Measurements from ENCODE around the gene TSHR. TPM values are rescaled to one million over a fixed set of nuclear protein-coding genes. Genes with fewer than 3 reads are reported as not detected.

The TSHR gene
- total RNA-seq, 1 experiment from 2014 or later, result not detected

- Histone ChIP-seq H3K27me3 (ENCODE audit: insufficient read depth, low read length) (no peaks in the 10 kb centered on the region), H3K56ac (ENCODE audit: insufficient read length, low read depth, low read length) (no peak overlapping the region), H2BK12ac (ENCODE audit: insufficient read length, low read depth, low read length) (no peak overlapping the region), H2BK20ac (ENCODE audit: low read depth, low read length, poor library complexity, severe bottlenecking) (no peak overlapping the region), H4K20me1 (ENCODE audit: control insufficient read depth, insufficient read depth, insufficient read length) (no peaks in the 10 kb centered on the region), H2BK15ac (ENCODE audit: low read depth, low read length) (no peak overlapping the region), H2BK120ac (ENCODE audit: low read depth, low read length, poor library complexity, severe bottlenecking) (no peak overlapping the region), H3K9ac (ENCODE audit: extremely low read depth, insufficient read length, low read length) (no peak overlapping the region), H3K14ac (ENCODE audit: insufficient read depth, low read length) (no peak overlapping the region), H3K79me1 (ENCODE audit: insufficient read depth, low read depth, low read length, poor library complexity, severe bottlenecking) (no peaks in the 10 kb centered on the region), H4K91ac (ENCODE audit: insufficient read length, low read depth, low read length) (no peak overlapping the region), H3K4ac (ENCODE audit: low read depth, low read length) (no peak overlapping the region), H3T11ph (ENCODE audit: low read length) (no peak overlapping the region), H3K79me2 (ENCODE audit: insufficient read depth, low read length) (no peaks in the 10 kb centered on the region), H4K8ac (replicated peaks; ENCODE audit: insufficient read length, low read depth, low read length) (no peak overlapping the region), H3K18ac (ENCODE audit: insufficient read length, low read depth, low read length) (no peak overlapping the region), H3K9me3 (ENCODE audit: control insufficient read depth, low read depth, low read length) (no peaks in the 10 kb centered on the region), H3K23ac (ENCODE audit: insufficient read length, low read depth, low read length) (no peak overlapping the region), H3K4me1 (ENCODE audit: insufficient read depth, low read length) (no peaks in the 10 kb centered on the region), H2BK5ac (ENCODE audit: insufficient read length, low read length) (no peak overlapping the region), H2AFZ (ENCODE audit: low read length) (no peak overlapping the region), H3K27ac (ENCODE audit: insufficient read length, low read depth, low read length) (no peak overlapping the region), H3K4me2 (ENCODE audit: insufficient read depth, insufficient read length, low read length) (no peak overlapping the region), H3K23me2 (ENCODE audit: insufficient read length, low read depth, low read length, poor library complexity, severe bottlenecking) (no peaks in the 10 kb centered on the region), H4K5ac (ENCODE audit: insufficient read length, low read depth, low read length) (no peak overlapping the region), H2AK5ac (ENCODE audit: insufficient read length, low read length) (no peak overlapping the region)
- H3K4me3 Mint-ChIP-seq, result no peak overlapping the region
- WGBS (ENCODE audit: extremely low coverage, insufficient read length, low lambda C conversion rate), result no CpG with 5 or more reads among the region's 2 CpGs
- peaks cover 0 to 9% (median 3%) of the 10 kb centered on the region in 3 experiments; a peak in 4 of 7 replicates for H3K36me3 Mint-ChIP-seq (ENCODE audit: insufficient read depth in 1 of 3, low read depth in 3 of 3)
- H3K27ac Mint-ChIP-seq, result no peak overlapping the region
- H3K27me3 Mint-ChIP-seq (ENCODE audit: low read depth), result no peaks in the 10 kb centered on the region
- DNase-seq, result no peak
- peaks cover 10% of the 10 kb centered on the region in 2 experiments; a peak in 4 of 5 replicates for H3K9me3 Mint-ChIP-seq
- no peak for TF ChIP-seq CTCF (conservative IDR thresholded peaks at IDR 0.05)
- H3K4me1 Mint-ChIP-seq, result no peaks in the 10 kb centered on the region
Measured at GRCh38 chr14:81067156-81067555, 111.7 kb downstream of the TSHR start.

Measured in H9 (cell line).